Body of pancreas (tissue), 4 donors: ENCODE results near the gene SLC35E1. TPM values are rescaled to one million over a fixed set of nuclear protein-coding genes. Genes with fewer than 3 reads are reported as not detected.

Source experiments
- ATAC-seq: fragments of 150-250 bp; one replicate; pipeline ENCODE4 v1.9.1; 2016
- DNase-seq, 4 donors: peaks; one replicate each; pipeline ENCODE4 v3.0.0-alpha.2; 2019
- H3K27ac ChIP-seq, 4 donors: fragments of 200-600 bp; sonication (generic); 1 replicate in 3 of 4; 2 replicates in 1 of 4; pipeline versions ENCODE4 v1.5.1 to v1.6.1; 2016 to 2019; ENCODE audit warnings: mild to moderate bottlenecking in 1 of 4, mixed read lengths in 1 of 4, moderate library complexity in 1 of 4
- H3K27me3 ChIP-seq, 2 donors: fragments of 200-600 bp; sonication (generic); one replicate each; pipeline ENCODE4 v1.6.0; 2016; ENCODE audit warnings: mild to moderate bottlenecking in 1 of 2
- H3K36me3 ChIP-seq, 2 donors: fragments of 200-600 bp; sonication (generic); replicated peaks in 1 of 2; 2 replicates each; pipeline ENCODE4 v1.5.1; 2016; ENCODE audit warnings: low read depth in 2 of 2; ENCODE audit not compliant: insufficient read depth in 1 of 2
- H3K4me1 ChIP-seq: fragments of 200-600 bp; sonication (generic); one replicate; pipeline ENCODE4 v1.6.0; 2016
- H3K4me3 ChIP-seq, 2 donors: fragments of 200-600 bp; sonication (generic); 1 replicate in 1 of 2; 2 replicates in 1 of 2; pipeline ENCODE4 v1.5.1; 2016 to 2019
- H3K9me3 ChIP-seq, 3 donors: fragments of 200-600 bp; sonication (generic); 1 replicate in 2 of 3; 2 replicates in 1 of 3; pipeline ENCODE4 v1.5.1; 2016
- CTCF ChIP-seq, 7 experiments: fragments of 450-650 bp in 4 of 7; fragments of 200-600 bp in 3 of 7; sonication (generic) in 3 of 7; IDR thresholded peaks; one replicate each; pipeline ENCODE4 v1.5.1; 2016 to 2019; ENCODE audit warnings: antibody characterized with exemption in 7 of 7
- POLR2A ChIP-seq, 3 donors: fragments of 450-650 bp; IDR thresholded peaks; one replicate each; pipeline ENCODE4 v1.6.1; 2016; ENCODE audit warnings: antibody characterized with exemption in 3 of 3, mild to moderate bottlenecking in 2 of 3
- WGBS, 2 donors: methylation state at CpG; one replicate each; pipeline ENCODE4 v1.1.5; 2017; 5-methylcytosine and 5-hydroxymethylcytosine counted together
- intact Hi-C: fragments of 100-400 bp; cut with DNase I; formaldehyde crosslinking; loops from one replicate; pipeline ENCODE4 v1.15.1; 2023
- total RNA-seq, 2 donors: library from RNA; depleted of rRNA; stranded (reverse); fragments of >200 nt; gene quantifications; one replicate each; pipeline ENCODE4 v1.1.0, GENCODE V29; 2016

Gene SLC35E1
- total RNA-seq, 2 donors from 2014 or later = 27.0 to 66.3 TPM

DNA sequence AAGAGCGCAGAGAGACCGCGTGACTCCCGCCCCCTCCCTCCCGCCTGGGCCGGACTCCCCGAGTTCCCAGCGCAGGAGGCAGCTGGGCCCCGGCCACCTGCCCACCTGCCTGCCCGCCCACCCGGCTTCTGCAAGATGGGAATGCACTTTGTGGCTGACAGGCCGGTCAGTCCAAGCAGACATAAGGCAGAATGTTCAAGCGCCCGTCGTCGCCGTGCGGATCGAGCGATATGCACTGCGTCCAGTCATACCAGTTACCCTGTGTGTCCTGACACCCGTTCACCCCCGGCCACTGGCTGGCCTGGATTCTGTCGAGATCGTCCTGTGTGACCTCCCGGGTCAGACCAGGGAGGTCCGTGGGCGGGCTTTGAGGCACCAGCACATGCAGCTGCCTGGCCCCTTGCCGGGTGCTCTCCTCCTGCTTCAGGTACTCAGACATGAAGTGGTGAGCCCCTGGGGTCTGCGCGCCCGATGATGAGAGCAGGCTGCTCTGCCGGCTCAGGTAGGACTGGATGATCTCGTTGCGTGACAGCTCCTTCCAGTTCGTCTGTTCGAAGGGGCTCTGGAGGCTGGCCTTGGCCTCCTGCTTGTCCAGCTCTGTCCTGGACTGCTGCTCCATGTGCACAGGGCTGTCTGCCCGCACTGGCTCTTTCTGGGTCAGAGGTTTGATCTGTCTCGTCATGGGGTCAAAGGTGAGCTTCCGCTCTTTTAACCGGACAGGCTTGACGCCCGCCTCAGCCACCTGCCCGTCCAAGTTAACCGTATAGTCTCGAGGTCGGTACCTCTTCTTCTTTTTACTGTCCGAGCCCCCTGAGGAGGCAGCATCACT, 3.9 kb upstream of the SLC35E1 start:
- 78 to 94% methylated on average over 25 to 47 of the region's 48 CpGs for WGBS, 2 donors
- H3K27ac ChIP-seq = no peak overlapping the region

DNA sequence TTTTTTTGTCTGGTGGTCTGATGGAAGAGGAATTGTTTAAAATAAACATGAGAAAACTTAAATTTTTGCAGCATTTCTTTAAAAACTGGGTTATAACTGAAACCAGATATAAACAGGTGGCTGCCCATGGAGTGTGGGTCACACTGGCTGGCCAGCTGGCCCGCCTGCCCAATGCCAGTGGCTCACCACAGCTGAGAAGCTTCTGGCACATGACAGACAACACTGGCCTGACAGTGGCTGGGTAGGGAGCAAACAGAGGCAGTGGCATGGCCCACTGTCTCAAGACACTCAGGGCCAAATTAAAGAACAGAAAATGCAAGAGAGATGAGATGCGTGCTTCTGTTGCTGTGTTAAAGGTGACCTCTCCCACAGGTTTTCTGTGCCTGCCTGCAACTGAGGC, 3.1 kb upstream of the SLC35E1 start:
- H3K9me3 ChIP-seq = no peaks in the 10 kb centered on the region
- H3K4me3 ChIP-seq = no peak overlapping the region
- H3K4me1 ChIP-seq = peaks cover 40% of the 10 kb centered on the region
- no peak overlapping the region for H3K27ac ChIP-seq
- DNase-seq (no peak), ATAC-seq (no peak)
- 89 to 97% methylated on average over 2 of the region's 2 CpGs for WGBS, 2 donors
- TF ChIP-seq CTCF (IDR thresholded peaks at IDR 0.05) (no peak), POLR2A (IDR thresholded peaks at IDR 0.05) (no peak)
- peaks cover 0 to 5% of the 10 kb centered on the region in 2 donors for H3K36me3 ChIP-seq
- intact Hi-C loops = loop anchor here (10.0 kb wide), 1 partner anchor 50 kb away; the partner anchor contains the start of gene MED26
- no peaks in the 10 kb centered on the region for H3K27me3 ChIP-seq

More for the DNA sequence above, 3.9 kb upstream of the SLC35E1 start:
- intact Hi-C loops = loop anchor here (10.0 kb wide), 1 partner anchor 49 kb away; the partner anchor contains the start of gene MED26
- H3K36me3 ChIP-seq = peaks cover 0 to 5% of the 10 kb centered on the region in 2 donors
- no peak overlapping the region for H3K4me3 ChIP-seq
- TF ChIP-seq CTCF (IDR thresholded peaks at IDR 0.05) = no peak
- no peak for TF ChIP-seq POLR2A (IDR thresholded peaks at IDR 0.05)
- ATAC-seq (no peak), DNase-seq (no peak)
- no peaks in the 10 kb centered on the region for H3K27me3 ChIP-seq
- H3K4me1 ChIP-seq = peaks cover 39% of the 10 kb centered on the region
- H3K9me3 ChIP-seq = no peaks in the 10 kb centered on the region

DNA sequence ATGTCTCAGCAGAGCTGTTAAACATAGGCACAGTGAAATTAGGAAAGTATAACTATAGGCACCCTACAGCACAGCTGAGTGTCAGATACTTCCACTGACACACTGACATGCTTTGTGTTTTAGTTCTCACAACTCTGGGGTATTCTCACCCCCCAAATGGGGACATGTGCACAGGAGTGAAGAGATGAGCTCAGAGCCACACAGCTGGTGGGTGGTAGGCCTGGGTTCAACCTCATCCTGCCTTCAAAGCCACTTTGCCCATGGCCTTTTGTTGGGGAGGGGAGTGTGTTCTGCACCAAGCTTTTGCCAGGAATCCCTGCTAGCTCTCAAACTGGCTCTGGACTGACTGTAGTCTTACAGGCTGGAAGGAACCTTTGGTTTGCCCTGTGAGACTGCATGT, 1.7 kb upstream of the SLC35E1 start:
- H3K4me3 ChIP-seq = no peak overlapping the region
- TF ChIP-seq CTCF (IDR thresholded peaks at IDR 0.05) (no peak), POLR2A (IDR thresholded peaks at IDR 0.05) (no peak)
- no peak for DNase-seq
- no peaks in the 10 kb centered on the region for H3K9me3 ChIP-seq
- peaks cover 50% of the 10 kb centered on the region for H3K4me1 ChIP-seq
- no peak for ATAC-seq
- H3K36me3 ChIP-seq = peaks cover 0 to 5% of the 10 kb centered on the region in 2 donors
- no peaks in the 10 kb centered on the region for H3K27me3 ChIP-seq
- intact Hi-C loops = loop anchor here (10.0 kb wide), 1 partner anchor 51 kb away; the partner anchor contains the start of gene MED26
- no peak overlapping the region for H3K27ac ChIP-seq

DNA sequence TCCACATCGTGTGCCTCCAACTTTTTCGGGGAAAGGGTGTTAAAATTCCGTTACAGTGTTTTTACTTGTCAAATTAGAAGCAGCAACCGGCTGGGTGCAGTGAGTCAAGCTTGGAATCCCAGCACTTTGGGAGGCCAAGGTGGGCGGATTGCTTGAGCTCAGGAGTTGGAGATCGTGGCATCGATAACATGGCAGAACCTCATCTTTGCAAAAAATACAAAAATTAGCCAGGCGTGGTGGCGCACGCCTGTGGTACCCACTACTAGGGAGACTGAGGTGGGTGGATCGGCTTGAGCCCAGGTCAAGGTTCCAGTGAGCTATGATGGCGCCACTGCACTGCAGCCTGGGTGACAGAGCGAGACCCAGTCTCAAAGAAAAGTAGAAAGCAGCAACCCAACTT, 1.1 kb upstream of the SLC35E1 start:
- intact Hi-C loops = loop anchor here (10.0 kb wide), 1 partner anchor 52 kb away; the partner anchor contains the start of gene MED26
- H3K4me3 ChIP-seq = peak overlapping the region in 1 of 2 donors; percentile 35
- H3K36me3 ChIP-seq = peaks cover 0 to 5% of the 10 kb centered on the region in 2 donors
- WGBS, 2 donors = 57 to 60% methylated on average over 13 of the region's 13 CpGs
- H3K9me3 ChIP-seq = no peaks in the 10 kb centered on the region
- H3K27me3 ChIP-seq = no peaks in the 10 kb centered on the region
- no peak for TF ChIP-seq CTCF (IDR thresholded peaks at IDR 0.05)
- TF ChIP-seq POLR2A (IDR thresholded peaks at IDR 0.05) = no peak
- H3K27ac ChIP-seq = peak overlapping the region in 3 of 4 donors; percentile 72 to 89 (median 87)
- DNase-seq (no peak), ATAC-seq (no peak)
- H3K4me1 ChIP-seq = peaks cover 56% of the 10 kb centered on the region
